Measurements from ENCODE around the gene HOXC6. TPM values are rescaled to one million over a fixed set of nuclear protein-coding genes. Genes with fewer than 3 reads are reported as not detected.

The HOXC6 gene
- total and polyA plus RNA-seq, 9 of the 15 experiments (the other 6 are each of a cell fraction or from before 2014, with no cell fraction given), result 0.06 to 4.0 (median 1.4) TPM

DNA sequence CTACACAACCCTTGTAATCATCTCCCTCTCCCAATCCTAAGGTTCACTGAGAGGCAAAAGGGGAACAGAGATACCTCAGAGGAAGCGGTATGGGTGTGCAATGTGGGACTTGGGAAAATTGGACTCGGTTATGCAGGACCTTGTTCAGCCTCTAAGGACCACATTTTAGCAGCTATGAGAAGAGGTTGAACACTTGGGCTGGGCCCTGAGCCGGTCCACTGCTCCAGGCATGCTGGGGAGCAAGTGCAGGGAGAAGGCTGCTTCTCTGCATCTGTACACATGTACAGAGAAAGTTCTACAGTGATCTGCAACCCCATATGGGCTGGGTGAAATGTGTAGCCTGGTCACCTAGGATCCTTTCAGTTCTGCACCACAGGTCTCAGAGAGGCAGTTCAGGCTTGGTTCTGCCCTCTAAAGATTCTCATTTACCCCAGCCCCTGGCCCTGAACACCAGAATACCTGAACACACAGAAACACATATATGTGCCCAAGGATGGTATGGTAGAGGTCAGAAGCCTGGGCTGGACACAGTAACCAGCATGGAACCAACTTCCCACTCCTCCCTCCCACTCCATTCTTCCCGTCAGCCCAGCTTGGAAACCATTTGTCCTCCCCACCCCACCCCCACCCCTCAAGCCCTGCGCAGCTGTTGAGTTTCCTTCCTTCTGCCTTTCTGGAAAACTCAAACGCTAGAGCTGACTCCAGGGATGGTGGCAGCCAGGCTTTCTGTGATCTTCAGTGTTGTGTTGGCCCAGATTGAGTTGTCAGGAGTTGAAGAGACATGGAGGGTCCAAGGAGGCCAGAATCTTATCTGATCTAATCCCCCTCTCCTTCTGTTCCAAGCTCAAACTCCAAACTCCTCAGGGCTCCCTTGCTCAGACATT lies 15.0 kb downstream of the HOXC6 start:
- H3K79me2 ChIP-seq (ENCODE audit: control insufficient read depth, insufficient read depth, low read length), result no peaks in the 10 kb centered on the region
- no peaks in the 10 kb centered on the region for H4K20me1 ChIP-seq (replicated peaks; ENCODE audit: control insufficient read depth, insufficient read depth, low read length)
- POLR2A ChIA-PET, result interaction anchor here (0.6 kb wide), 1 partner anchor 155 kb away, joined by 3 read pairs; no protein-coding TSS in a partner anchor
- CTCF ChIA-PET (ENCODE audit: low intra/inter-chr PET ratio), result no interaction called here
- TF ChIP-seq SPI1 (IDR thresholded peaks at IDR 0.05; ENCODE audit: borderline replicate concordance, low read depth, low read length), result 0 out of 2 replicates have a peak, but pooled peaks have one; percentile 8
- no peak for TF ChIP-seq KLF16 (IDR thresholded peaks at IDR 0.05)
- TF ChIP-seq YBX1 (IDR thresholded peaks at IDR 0.05), result no peak
- WGBS (ENCODE audit: insufficient coverage, low coverage, missing lambda C conversion rate), result 9% methylated on average over 5 of the region's 6 CpGs
- H2AFZ ChIP-seq (ENCODE audit: low read depth, low read length), result no peak overlapping the region
- peaks cover 0 to 11% of the 10 kb centered on the region in 2 experiments; a peak in 2 of 5 replicates for H3K4me1 ChIP-seq (replicated peaks in 1 of 2; ENCODE audit: control insufficient read depth in 2 of 2, insufficient read depth in 2 of 2, low read length in 2 of 2)
- no peak overlapping the region for H3K9ac ChIP-seq (ENCODE audit: insufficient read depth in 1 of 2, low read depth in 2 of 2, low read length in 2 of 2)
- H3K36me3 ChIP-seq (ENCODE audit: control insufficient read depth, insufficient read depth, low read length), result no peaks in the 10 kb centered on the region
- no peak overlapping the region for H3K27ac ChIP-seq (ENCODE audit: extremely low read depth, low read depth, low read length)
- in situ Hi-C loops (cut with MboI) (no loop called here), intact Hi-C loops (cut with micrococcal nuclease) (no loop called here)
- H3K9me1 ChIP-seq (ENCODE audit: control insufficient read depth, insufficient read depth, low read length), result no peaks in the 10 kb centered on the region
- H3K4me2 ChIP-seq (ENCODE audit: insufficient read depth, low read length), result no peak overlapping the region
- H3K4me3 ChIP-seq, result no peak overlapping the region
- FAIRE-seq (no peak), ATAC-seq (no peak), DNase-seq (ENCODE audit: extremely low read depth in 1 of 4, low spot score in 3 of 4) (no peak)
- H3K27me3 ChIP-seq (ENCODE audit: control insufficient read depth in 2 of 2, insufficient read depth in 2 of 2, low read length in 2 of 2), result peaks cover 35 to 42% of the 10 kb centered on the region in 2 experiments
- no peaks in the 10 kb centered on the region for H3K9me3 ChIP-seq (replicated peaks; ENCODE audit: control insufficient read depth, insufficient read depth, low read depth, low read length)
- BruUV-seq (replicated peaks), result no TSS peak

DNA sequence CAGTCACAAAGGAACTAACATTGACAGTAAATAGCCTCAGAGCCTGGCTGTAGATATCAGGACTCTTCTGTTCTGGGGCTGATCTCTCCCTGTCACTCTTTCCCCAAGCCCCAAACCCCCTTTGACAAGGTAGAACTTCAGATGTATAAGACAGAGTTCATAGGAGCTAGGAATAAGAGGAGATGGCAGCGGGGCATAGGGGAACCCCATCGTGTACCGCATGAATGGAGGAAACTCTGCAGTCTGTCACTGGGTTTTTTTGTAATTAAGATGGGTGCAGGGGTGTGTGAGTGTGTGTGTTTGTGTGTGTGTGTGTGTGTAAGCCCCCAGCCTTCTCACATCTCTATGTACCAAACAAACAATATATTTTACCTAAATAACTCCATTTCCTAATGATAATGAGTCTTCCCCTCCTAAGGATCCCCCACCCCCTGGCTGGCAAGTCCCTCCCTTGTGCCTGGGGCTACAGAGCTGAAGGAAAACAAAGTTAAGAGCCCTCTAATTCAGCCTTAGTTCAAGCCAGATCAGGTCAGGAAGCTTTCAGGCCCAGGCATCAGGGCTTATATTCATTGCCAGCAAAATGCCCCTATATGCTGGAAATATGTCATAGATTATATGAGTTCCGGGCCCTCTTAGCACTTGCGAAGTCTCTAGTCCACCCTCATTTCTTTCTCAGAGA lies 16.3 kb downstream of the HOXC6 start:
- POLR2A ChIA-PET, result interaction anchor here (0.7 kb wide), 1 partner anchor 11 kb away, joined by 3 read pairs; no protein-coding TSS in a partner anchor
- in situ Hi-C loops (cut with MboI) (no loop called here), intact Hi-C loops (cut with micrococcal nuclease) (no loop called here)
- H3K79me2 ChIP-seq (ENCODE audit: control insufficient read depth, insufficient read depth, low read length), result no peaks in the 10 kb centered on the region
- H3K9ac ChIP-seq (ENCODE audit: insufficient read depth in 1 of 2, low read depth in 2 of 2, low read length in 2 of 2), result no peak overlapping the region
- H3K36me3 ChIP-seq (ENCODE audit: control insufficient read depth, insufficient read depth, low read length), result no peaks in the 10 kb centered on the region
- H3K4me1 ChIP-seq (replicated peaks in 1 of 2; ENCODE audit: control insufficient read depth in 2 of 2, insufficient read depth in 2 of 2, low read length in 2 of 2), result peaks cover 0 to 11% of the 10 kb centered on the region in 2 experiments; a peak in 2 of 5 replicates
- no peaks in the 10 kb centered on the region for H3K9me3 ChIP-seq (replicated peaks; ENCODE audit: control insufficient read depth, insufficient read depth, low read depth, low read length)
- no TSS peak for BruUV-seq (replicated peaks)
- no peak for FAIRE-seq
- H3K27me3 ChIP-seq (ENCODE audit: control insufficient read depth in 2 of 2, insufficient read depth in 2 of 2, low read length in 2 of 2), result peaks cover 37 to 41% of the 10 kb centered on the region in 2 experiments
- H3K4me2 ChIP-seq (ENCODE audit: insufficient read depth, low read length), result no peak overlapping the region
- no peak overlapping the region for H2AFZ ChIP-seq (ENCODE audit: low read depth, low read length)
- CTCF ChIA-PET (ENCODE audit: low intra/inter-chr PET ratio), result no interaction called here
- no peak for ATAC-seq
- 6% methylated on average over 5 of the region's 5 CpGs for WGBS (ENCODE audit: insufficient coverage, low coverage, missing lambda C conversion rate)
- DNase-seq (ENCODE audit: extremely low read depth in 1 of 4, low spot score in 3 of 4), result no peak
- H3K9me1 ChIP-seq (ENCODE audit: control insufficient read depth, insufficient read depth, low read length), result no peaks in the 10 kb centered on the region
- no peak overlapping the region for H3K27ac ChIP-seq (ENCODE audit: extremely low read depth, low read depth, low read length)
- H4K20me1 ChIP-seq (replicated peaks; ENCODE audit: control insufficient read depth, insufficient read depth, low read length), result no peaks in the 10 kb centered on the region
- H3K4me3 ChIP-seq, result no peak overlapping the region
- TF ChIP-seq FIP1L1 (IDR thresholded peaks at IDR 0.05; ENCODE audit: low read depth, low read length, poor library complexity, severe bottlenecking) (no peak), POLR2H (tag; IDR thresholded peaks at IDR 0.05; ENCODE audit: low read depth) (no peak), MCM5 (IDR thresholded peaks at IDR 0.05; ENCODE audit: low read depth) (no peak), RB1 (IDR thresholded peaks at IDR 0.05; ENCODE audit: low read depth) (no peak), EP300 (IDR thresholded peaks at IDR 0.05; ENCODE audit: low read length) (no peak), NR1H2 (CRISPR knock-in tag; IDR thresholded peaks at IDR 0.05) (no peak)
- TF ChIP-seq, protein P1, sequence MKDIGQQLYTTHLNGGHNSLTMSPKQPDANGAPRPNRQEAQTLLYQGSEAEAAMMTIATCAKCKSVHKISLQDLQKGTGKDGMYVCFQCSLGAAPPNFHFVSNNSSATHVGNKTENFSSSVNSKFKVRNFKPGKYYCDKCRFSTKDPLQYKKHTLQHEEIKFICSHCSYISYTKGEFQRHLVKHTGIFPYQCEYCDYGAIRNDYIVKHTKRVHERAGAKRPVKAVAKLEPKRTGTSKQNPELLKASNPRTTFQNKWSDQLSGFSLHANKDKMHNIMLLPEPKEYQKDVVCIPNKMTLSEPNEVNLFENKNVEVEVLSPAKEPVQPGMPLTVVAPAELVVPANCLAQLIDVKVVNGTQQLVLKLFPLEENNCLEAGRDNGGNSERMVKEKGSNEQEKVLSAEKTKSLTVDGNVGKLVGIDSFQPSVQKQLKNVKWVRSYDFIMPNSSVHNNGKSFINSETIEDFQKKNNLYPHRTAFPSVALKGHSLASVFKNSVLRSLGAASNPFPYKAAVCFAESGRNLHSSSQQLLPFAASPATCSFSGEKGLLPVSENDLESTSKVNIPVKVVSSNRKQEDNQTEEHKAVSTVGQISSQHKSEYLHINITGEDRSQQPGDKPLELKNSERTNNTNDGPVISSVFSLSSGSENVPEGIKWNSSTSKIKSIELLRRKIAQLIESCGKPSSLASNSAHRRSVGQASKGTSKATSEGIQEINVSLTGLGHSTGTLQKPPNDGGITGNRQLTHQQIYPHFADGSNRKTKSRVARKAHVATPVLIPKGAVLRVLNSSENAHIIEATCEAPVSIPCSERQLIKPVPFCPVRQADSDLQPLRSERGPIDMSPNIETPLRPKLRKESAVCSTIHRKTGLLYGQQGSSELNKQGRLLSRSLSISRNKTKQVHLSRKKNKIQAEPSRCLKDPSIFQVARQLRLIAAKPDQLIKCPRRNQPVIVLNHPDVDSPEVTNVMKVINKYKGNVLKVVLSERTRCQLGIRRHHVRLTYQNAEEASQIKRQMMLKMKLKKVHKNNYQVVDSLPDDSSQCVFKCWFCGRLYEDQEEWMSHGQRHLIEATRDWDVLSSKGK (CRISPR knock-in tag; IDR thresholded peaks at IDR 0.05), result no peak
- TF ChIP-seq, protein P2, sequence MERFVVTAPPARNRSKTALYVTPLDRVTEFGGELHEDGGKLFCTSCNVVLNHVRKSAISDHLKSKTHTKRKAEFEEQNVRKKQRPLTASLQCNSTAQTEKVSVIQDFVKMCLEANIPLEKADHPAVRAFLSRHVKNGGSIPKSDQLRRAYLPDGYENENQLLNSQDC (CRISPR knock-in tag; IDR thresholded peaks at IDR 0.05), result no peak
